ENCODE data around the gene VEZT. TPM values are rescaled to one million over a fixed set of nuclear protein-coding genes. Genes with fewer than 3 reads are reported as not detected.

Gene VEZT
- total and polyA plus RNA-seq, 10 of the 15 experiments (the other 5 are each of a cell fraction or from before 2014, with no cell fraction given), result 32.8 to 134 (median 66.2) TPM

DNA sequence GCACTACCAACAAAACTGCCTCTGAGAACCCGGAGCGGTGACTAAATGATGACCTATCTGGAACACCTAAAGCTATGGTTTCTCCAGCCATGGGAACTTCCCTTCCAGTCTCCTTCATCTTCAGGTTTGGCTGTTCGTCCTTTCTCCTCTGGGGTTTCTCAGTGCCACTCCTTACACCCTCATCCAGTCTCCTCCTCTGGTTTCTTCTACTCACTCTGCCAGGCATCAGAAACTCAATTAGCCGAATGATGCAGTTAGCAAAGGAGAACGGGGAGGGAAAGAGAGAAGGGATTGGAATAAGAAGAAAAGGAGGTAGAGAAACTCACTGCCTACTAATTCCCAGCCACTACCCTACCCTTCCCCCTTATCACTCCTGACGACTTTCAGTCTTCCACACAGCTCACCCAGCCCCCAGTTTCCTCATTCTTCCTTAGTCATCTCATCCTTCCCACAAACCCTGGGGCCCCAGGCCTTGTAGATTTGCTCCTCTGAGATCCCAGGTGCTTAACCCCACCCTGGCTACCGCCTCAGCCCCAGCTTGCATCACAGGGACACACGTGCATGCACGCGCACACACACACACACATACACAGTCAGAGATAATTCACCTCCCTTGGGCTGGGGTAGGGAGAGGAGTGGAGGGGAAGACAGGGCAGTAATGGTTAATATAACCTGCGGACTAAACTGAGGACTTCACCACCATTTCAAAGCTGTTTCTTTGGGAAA is 13.3 kb upstream of the VEZT start:
- in situ Hi-C loops (cut with MboI), result no loop called here
- peaks cover 35% of the 10 kb centered on the region for H3K4me1 ChIP-seq (ENCODE audit: control insufficient read depth, insufficient read depth, low read length)
- H3K27me3 ChIP-seq (replicated peaks in 1 of 2; ENCODE audit: control insufficient read depth in 2 of 2, insufficient read depth in 2 of 2, low read length in 1 of 2), result no peaks in the 10 kb centered on the region
- ChIA-PET POLR2A (interaction anchor here (0.6 to 1.7 kb wide), 3 partner anchors 10 to 57 kb away, joined by 3 to 5 read pairs (median 3); no protein-coding TSS in a partner anchor), RAD21 (ENCODE audit: unreplicated experiment) (interaction anchor here (1.0 kb wide), 1 partner anchor 13 kb away, joined by 4 read pairs; the partner anchor contains the start of genes FGD6 and VEZT), CTCF (interaction anchor here (0.8 to 1.7 kb wide), 2 partner anchors 8 to 13 kb away, joined by 3 read pairs; partner anchors contain the start of genes FGD6 and VEZT), SMC1A (ENCODE audit: uncharacterized antibody, unreplicated experiment) (interaction anchor here (0.6 to 1.2 kb wide), 2 partner anchors 114 to 654 kb away, joined by 3 to 4 read pairs; no protein-coding TSS in a partner anchor)
- H3K27ac ChIP-seq (ENCODE audit: control insufficient read depth, insufficient read depth), result peak overlapping the region; percentile 56
- H4K20me1 ChIP-seq (ENCODE audit: control insufficient read depth, insufficient read depth), result no peaks in the 10 kb centered on the region
- no peak for TF ChIP-seq IKZF2 (IDR thresholded peaks at IDR 0.05)
- TF ChIP-seq, protein P1, sequence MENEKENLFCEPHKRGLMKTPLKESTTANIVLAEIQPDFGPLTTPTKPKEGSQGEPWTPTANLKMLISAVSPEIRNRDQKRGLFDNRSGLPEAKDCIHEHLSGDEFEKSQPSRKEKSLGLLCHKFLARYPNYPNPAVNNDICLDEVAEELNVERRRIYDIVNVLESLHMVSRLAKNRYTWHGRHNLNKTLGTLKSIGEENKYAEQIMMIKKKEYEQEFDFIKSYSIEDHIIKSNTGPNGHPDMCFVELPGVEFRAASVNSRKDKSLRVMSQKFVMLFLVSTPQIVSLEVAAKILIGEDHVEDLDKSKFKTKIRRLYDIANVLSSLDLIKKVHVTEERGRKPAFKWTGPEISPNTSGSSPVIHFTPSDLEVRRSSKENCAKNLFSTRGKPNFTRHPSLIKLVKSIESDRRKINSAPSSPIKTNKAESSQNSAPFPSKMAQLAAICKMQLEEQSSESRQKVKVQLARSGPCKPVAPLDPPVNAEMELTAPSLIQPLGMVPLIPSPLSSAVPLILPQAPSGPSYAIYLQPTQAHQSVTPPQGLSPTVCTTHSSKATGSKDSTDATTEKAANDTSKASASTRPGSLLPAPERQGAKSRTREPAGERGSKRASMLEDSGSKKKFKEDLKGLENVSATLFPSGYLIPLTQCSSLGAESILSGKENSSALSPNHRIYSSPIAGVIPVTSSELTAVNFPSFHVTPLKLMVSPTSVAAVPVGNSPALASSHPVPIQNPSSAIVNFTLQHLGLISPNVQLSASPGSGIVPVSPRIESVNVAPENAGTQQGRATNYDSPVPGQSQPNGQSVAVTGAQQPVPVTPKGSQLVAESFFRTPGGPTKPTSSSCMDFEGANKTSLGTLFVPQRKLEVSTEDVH (IDR thresholded peaks at IDR 0.05; ENCODE audit: low read depth, partially characterized antibody), result no peak
- peak; percentile 54 for TF ChIP-seq RUNX3 (IDR thresholded peaks at IDR 0.05; ENCODE audit: low read length)
- TF ChIP-seq SREBF2 (IDR thresholded peaks at IDR 0.05; ENCODE audit: low read length), result no peak
- peak; percentile 10; the same call in 1 of the 2 replicates for TF ChIP-seq JUNB (IDR thresholded peaks at IDR 0.05)
- TF ChIP-seq GABPA (IDR thresholded peaks at IDR 0.05; ENCODE audit: low read depth), result 0 out of 2 replicates have a peak, but pooled peaks have one; percentile 11
- peak; percentile 83 for TF ChIP-seq EED (IDR thresholded peaks at IDR 0.05; ENCODE audit: low read depth)
- TF ChIP-seq CREB1 (IDR thresholded peaks at IDR 0.05; ENCODE audit: low read depth), result 0 out of 2 replicates have a peak, but pooled peaks have one; percentile 27
- peak; percentile 50; the same call in 1 of the 2 replicates for TF ChIP-seq CREM (IDR thresholded peaks at IDR 0.05; ENCODE audit: low read depth)
- TF ChIP-seq BHLHE40 (IDR thresholded peaks at IDR 0.05; ENCODE audit: borderline replicate concordance in 1 of 2, low read depth in 2 of 2, low read length in 1 of 2), result peak; percentile 42 to 64; a peak in 1 of 4 replicates
- TF ChIP-seq FOXM1 (IDR thresholded peaks at IDR 0.05; ENCODE audit: low read depth, low read length), result peak; percentile 38; the same call in 1 of the 2 replicates
- TF ChIP-seq RB1 (IDR thresholded peaks at IDR 0.05; ENCODE audit: borderline replicate concordance), result no peak
- H3K36me3 ChIP-seq (ENCODE audit: control insufficient read depth in 2 of 2, insufficient read depth in 2 of 2, low read length in 1 of 2), result no peaks in the 10 kb centered on the region
- H3K4me3 ChIP-seq, result no peak overlapping the region
- H3K4me2 ChIP-seq (ENCODE audit: control insufficient read depth, insufficient read depth), result peak overlapping the region; percentile 59
- peak overlapping the region; percentile 23; the same call in 1 of the 2 replicates for H3K9ac ChIP-seq (ENCODE audit: control insufficient read depth, insufficient read depth, low read length)
- peaks cover 5% of the 10 kb centered on the region for H3K79me2 ChIP-seq (ENCODE audit: control insufficient read depth, insufficient read depth, low read length)
- intact Hi-C loops (cut with micrococcal nuclease; ENCODE audit: unreplicated experiment), result no loop called here
- BruUV-seq (replicated peaks), result no TSS peak
- FAIRE-seq (no peak), ATAC-seq (peak; percentile 50), DNase-seq (ENCODE audit: low read depth, low spot score) (no peak)
- 65% methylated on average over 11 of the region's 11 CpGs for WGBS (ENCODE audit: insufficient coverage, insufficient replicate concordance, low lambda C conversion rate, missing lambda C conversion rate)
- peak overlapping the region; percentile 50; the same call in 1 of the 2 replicates for H2AFZ ChIP-seq (ENCODE audit: control insufficient read depth, low read depth, low read length)
- no peaks in the 10 kb centered on the region for H3K9me3 ChIP-seq (replicated peaks; ENCODE audit: control insufficient read depth, insufficient read depth, low read length)
